Tibial nerve (tissue), 4 donors: ENCODE measurements around the gene RAB12.

Experiments used
- EP300 ChIP-seq, 2 donors: sonication (generic); formaldehyde crosslinking; IDR thresholded peaks; one replicate each; pipeline ENCODE4 v1.6.1; 2017; ENCODE audit warnings: antibody characterized with exemption in 2 of 2, mild to moderate bottlenecking in 1 of 2
- POLR2A ChIP-seq, 2 donors: fragments of 450-650 bp; IDR thresholded peaks; one replicate each; pipeline ENCODE4 v1.6.1; 2017; ENCODE audit warnings: antibody characterized with exemption in 2 of 2, mild to moderate bottlenecking in 2 of 2, moderate library complexity in 2 of 2
- TF ChIP-seq, protein P1 (sequence below), 5 experiments: fragments of 200-600 bp in 3 of 5; fragments of 450-650 bp in 2 of 5; sonication (generic) in 3 of 5; IDR thresholded peaks; one replicate each; pipeline ENCODE4 v1.5.1; 2016 to 2019; ENCODE audit warnings: antibody characterized with exemption in 5 of 5, mild to moderate bottlenecking in 3 of 5, moderate library complexity in 2 of 5

DNA sequence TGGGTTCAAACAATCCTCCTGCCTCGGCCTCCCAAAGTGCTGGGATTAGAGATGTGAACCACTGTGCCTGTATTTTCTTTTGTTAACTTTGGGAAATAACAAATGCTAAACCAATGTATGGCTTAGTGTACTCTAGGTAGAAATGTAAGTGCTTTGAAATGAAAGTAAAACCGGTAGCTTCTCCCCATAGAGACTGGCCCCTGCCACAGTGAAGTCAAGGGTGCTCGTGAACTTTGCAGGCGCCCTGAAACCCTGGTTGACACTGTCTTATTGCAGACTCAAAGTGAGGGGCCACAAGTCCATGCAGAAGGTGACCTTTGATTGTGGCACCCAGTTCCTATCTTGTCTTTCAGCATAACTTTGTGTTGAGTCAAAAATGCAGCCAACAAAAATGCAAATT is 72.0 kb downstream of the RAB12 start:
- TF ChIP-seq, protein P1, sequence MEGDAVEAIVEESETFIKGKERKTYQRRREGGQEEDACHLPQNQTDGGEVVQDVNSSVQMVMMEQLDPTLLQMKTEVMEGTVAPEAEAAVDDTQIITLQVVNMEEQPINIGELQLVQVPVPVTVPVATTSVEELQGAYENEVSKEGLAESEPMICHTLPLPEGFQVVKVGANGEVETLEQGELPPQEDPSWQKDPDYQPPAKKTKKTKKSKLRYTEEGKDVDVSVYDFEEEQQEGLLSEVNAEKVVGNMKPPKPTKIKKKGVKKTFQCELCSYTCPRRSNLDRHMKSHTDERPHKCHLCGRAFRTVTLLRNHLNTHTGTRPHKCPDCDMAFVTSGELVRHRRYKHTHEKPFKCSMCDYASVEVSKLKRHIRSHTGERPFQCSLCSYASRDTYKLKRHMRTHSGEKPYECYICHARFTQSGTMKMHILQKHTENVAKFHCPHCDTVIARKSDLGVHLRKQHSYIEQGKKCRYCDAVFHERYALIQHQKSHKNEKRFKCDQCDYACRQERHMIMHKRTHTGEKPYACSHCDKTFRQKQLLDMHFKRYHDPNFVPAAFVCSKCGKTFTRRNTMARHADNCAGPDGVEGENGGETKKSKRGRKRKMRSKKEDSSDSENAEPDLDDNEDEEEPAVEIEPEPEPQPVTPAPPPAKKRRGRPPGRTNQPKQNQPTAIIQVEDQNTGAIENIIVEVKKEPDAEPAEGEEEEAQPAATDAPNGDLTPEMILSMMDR (IDR thresholded peaks at IDR 0.05): no peak
- TF ChIP-seq POLR2A (IDR thresholded peaks at IDR 0.05) (no peak), EP300 (IDR thresholded peaks at IDR 0.05) (no peak)
